IPS-NIHi11 (cell line): ENCODE data around the gene LATS1.
"Not testable (repeated sequence)": the region's sequence is repeated elsewhere in the genome, so short reads cannot be mapped to it uniquely, and the experiment has no call there.

Experiments
- DNase-seq: peaks from one replicate; pipeline ENCODE4 v3.0.0; 2012; ENCODE audit warnings: mixed read lengths, low spot score

The LATS1 gene

DNA sequence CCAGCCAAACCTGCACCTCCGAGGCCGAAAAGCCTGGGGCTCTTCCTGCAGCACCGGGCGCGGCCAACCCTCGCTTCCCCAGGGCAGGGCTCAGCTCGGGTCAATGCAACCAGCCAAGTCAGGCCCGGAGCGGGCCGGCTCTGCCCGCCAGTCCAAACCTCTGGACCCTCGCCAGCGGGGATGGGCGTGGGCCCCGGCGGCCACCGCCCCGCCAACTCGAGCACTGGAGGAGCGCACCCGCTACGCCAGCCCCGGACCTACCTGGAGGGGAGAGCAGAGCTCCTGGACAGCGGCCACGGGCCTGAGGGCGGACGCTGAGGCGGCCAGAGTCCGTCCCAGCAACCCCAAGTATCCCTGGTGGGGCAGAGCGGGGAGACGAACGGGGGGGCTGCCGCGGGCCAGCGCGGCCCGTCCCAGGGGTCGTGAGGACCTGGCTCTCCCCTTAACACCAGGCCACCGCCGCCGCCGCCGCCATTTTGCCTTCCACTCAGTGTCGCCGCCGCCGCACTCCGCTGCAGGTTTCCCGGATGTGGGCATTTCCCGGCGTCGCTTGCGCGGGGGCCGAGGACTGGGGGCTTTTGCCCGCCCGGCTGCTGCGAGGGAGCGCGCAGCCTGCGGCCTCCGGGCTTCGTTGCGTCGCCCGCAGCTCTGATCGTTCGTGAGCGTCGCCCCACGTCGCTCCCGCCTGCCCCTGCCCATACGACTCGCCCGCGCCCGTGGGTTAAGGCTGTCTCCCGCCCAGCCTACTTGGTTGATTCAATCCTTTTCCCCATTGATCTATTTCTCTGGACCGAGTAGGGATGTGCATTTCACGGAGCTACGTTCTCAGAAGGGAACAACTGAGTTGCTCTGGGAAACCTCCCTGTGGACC, at the start of gene LATS1:
Gene LATS1, minus strand, starts transcription at position 514 of the 871 bp plus-strand sequence. CDS start 15,975 bp downstream, outside the sequence.
- DNase-seq, result peak; percentile 91

DNA sequence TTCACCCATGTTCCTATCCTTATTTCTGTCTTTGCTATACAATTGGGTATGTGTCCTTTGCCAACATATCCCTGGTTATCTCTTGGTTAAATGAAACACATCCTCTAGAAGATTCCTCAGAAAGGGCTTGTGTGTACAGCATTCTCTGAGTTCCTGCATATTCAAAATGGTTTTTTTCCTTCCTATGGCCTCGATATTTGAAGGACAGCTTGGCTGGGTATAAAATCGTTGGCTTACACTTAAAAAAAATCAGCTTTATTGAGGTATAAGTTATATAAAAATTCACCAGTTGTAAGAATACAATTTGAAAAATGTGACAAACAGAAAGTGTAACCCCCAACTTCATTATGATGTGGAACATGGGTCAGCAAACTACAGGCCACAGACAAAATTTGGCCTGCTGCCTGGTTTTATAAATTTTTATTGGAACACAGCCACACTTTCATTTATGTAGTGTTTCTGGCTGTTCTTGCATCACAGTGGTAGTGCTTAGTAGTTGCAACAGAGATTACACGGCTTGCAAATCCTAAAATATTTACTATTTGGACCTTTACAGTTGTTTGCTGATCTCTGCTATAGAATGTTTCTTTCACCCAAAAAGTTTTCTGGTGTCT, 48.4 kb upstream of the LATS1 start:
- no peak for DNase-seq

DNA sequence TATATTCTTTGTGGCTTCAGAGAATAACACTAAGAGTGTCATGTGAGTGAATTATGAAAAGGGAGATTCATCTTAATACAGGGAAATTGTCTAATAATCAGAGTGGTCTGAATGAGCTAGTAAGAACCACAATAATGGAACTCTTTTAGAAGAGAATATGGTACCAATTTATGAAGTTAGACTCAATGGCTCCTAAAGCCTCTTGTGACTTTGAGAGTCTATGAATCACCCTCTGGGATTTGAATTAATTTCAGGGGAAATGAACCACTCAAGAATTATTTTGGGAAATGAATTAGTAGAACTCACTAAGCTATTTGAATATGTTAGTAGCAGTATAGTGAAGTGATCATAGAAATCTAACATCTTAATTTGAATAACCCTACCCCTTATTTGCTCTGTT, 46.0 kb upstream of the LATS1 start:
- no peak for DNase-seq

DNA sequence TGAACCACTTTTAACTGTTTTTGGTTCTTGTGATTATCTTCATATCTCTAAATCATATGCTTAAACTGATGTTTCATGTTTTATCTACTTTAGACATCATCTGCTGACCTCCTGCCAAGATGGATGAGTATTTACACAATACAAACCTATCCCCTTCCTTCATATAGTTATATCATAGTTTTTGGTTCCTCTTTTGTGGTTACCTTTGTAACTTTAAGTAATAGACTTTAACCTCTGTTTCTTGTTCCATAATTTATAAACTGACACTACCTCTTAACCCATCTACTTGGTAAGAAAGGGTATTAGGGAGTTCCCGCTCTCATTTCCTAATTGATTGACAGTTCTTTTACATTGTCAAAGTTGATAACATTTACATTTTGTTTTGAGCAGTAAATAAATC, 43.5 kb upstream of the LATS1 start:
- DNase-seq, result no peak

DNA sequence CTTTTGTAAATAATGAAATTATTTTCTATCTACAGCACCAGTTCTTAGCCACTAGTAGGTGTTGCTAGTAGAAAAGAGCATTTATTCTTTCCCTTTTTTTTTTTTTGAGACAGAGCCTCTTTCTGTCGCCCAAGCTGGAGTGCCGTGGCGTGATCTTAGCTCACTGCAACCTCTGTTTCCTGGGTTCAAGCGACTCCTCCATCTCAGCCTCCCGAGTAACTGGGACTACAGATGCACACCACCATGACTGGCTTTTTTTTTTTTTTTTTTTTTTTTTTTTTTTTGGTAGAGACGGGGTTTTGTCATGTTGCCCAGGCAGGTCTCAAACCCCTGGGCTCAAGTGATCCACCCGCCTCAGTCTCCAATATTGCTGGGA, 38.3 kb upstream of the LATS1 start:
- no peak for DNase-seq

DNA sequence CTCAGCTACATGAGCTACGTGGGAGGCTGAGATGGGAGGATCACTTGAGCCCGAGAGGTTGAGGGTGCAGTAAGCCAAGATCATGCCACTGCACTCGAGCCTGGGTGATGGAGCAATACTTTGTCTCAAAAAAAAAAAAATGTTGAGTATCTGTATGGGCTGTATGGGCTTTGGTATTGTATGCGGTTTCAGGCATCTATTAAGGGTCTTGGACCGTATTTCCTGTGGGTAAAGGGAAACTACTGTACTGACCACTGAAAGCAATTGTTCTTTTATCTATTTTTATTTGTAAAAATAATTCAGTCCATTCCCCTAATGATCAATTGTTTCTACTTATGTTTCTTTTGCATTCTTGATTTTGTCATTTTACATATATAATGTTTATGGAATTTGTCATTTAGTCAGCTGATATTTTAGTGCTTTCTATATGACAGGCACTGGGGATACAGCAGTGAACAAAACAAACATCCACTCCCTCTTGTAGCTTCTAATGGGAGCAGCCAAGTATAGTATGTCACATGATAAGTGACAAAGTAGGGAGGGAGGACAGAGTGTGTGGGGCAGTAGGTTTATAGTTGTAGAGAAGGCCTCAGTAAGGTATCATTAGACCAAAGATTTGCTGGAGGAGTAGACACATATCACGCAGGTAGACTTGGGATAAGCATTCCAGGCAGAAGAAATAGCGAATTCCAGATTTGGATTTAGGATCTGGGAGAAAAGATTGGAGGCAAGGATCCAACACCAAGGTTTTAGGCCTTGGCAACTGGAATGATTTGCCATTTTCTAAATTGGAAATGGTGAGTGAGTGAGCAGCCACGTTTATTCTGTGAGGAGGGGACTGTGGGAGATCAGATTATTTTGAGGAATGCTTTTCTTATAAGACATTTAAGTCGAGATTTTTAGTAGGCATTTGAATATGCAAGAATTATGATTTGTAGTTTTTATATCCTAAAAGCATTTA, 37.7 kb upstream of the LATS1 start:
- DNase-seq, result no peak

DNA sequence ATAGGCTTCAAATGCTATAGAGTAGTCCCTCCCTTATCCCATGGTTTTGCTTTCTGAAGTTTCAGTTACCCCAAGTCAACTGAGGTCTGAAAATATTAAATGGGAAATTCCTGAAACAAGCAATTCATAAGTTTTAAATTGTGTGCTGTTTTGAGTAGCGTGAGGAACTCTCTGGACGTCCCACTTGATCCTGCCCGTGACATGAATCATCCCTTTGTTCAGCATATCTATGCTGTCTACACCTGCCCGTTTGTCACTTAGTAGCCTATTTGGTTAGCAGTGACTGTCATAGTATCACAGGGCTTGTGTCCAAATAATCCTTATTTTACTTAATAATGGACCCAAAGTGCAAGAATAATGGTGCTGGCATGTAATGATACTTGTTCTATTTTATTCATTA, 36.6 kb upstream of the LATS1 start:
- DNase-seq, result no peak

DNA sequence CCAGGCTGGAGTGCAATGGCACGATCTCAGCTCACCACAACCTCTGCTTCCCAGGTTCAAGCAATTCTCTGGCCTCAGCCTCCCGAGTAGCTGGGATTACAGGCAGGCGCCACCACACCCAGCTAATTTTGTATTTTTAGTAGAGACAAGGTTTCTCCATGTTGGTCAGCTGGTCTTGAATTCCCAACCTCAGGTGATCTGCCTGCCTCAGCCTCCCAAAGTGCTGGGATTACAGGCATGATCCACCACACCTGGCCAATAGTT, 35.4 kb upstream of the LATS1 start:
- not testable (repeated sequence) for DNase-seq

DNA sequence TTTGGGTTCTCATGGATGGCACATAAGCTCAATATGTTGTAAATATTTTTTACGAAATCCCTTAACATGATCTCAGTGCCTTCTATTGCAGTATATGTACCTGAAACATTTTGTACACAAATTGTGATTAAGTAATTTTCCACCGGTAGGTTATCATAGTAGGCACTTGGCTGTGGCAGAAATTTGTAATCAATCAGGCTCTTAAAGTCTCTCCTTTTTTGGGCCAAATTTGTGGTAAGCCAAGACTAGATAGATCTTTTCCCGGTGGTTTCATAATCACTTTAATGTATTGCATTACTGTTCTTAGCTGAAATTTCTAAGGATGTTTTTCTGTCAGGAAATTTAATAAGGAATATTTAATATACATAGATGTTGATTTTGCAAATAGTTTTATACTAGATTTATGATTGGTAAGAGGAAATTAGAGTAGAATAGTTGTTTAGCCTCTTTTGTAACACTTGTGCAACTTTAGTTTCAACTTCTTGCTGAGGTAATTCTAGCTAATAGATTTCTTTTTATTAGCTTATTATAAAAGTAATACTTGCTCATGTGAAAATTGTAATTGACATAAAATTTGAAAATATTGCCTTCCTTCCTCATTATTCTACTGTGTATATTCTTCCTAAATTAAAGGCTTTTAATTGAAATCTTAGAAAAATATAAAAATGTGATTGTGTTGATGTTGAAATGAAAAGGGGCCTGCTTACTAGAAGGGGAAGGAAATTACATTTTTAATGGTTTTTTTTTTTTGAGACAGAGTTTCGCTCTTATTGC, 34.9 kb upstream of the LATS1 start:
- DNase-seq, result no peak

DNA sequence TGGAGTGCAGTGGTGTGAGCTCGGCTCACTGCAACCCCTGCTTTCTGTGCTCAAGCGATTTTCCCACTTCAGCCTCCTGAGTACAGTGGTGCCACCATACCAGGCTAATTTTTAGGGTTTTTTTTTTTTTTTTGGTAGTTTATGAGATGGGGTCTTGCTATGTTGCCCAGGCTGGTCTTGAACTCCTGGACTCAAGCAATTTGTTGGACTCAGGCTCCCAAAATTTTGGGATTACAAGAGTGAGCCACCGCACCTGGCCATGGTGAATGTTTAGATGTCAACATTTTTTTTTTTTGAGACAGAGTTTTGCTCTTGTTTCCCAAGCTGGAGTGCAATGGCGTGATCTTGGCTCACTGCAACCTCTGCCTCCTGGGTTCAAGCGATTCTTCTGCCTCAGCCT, 34.0 kb upstream of the LATS1 start:
- not testable (repeated sequence) for DNase-seq

DNA sequence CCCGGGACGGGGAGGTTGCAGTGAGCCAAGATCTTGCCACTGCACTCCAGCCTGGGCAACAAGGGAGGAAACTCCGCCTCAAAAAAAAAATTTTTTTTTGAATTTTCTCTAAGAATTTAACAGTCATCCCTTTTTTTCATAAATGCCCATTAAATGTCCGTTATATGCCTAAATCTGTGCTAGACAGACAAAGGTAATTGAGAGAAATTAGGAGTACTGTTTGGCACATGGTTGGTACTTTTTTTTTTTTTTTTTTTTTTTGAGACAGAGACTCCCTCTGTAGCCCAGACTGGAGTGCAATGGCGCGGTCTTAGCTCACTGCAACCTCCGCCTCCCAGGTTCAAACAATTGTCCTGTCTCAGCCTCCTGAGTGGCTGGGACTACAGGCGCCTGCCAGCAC, 33.3 kb upstream of the LATS1 start:
- no peak for DNase-seq

DNA sequence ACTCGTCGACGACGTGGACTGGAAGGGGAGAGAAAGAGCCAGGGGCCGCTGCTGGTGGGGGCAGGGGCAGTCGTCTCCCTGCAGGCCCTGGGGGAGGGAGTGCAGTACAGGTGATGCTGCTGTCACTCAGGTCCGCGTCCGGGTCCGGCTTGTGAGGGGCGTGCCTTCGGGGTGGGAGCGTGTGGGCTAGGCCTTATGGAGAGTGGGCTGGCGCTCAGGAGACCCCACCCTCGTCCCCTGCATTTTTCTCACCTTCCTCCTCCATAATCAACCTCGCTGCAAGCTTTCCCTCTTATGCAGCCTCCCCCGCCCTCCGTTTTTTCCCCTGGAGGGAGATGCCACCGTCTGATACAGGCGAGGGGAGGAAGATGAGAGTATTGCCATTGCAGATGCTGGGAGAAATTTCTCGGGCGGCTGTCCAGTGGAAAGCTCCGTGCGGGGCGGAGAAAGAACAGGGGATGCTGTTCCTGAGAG, 32.3 kb upstream of the LATS1 start:
- DNase-seq, result peak; percentile 73

DNA sequence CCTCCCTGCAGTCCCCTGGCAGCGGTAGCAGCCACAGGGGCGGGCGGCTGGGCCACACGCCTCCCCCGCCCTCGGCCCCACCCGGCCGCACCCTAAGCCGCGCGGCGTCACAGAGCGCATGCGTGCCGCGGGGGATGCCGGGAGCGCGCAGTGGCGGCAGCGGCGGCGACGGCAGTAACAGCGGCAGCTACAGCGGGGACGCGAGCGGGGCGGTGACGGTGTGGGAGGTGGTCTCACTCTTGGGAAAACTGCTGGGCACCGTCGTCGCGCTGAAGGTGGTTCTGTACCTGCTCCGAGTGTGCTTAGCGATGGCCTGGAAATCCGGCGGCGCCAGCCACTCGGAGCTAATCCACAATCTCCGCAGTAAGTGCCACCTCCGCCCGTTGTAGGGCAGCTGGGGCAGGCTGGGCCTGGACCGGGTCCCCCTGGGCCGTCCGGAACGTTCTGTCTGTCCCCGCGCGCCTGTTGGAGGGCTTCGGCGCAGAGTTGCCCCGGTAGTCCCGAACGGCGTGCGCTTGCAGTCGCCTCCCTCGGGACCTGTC, 31.8 kb upstream of the LATS1 start, which contains the start of gene PCMT1:
Gene PCMT1, plus strand, starts transcription at position 148 of the 542 bp plus-strand sequence. Its CDS starts 161 bp downstream, at position 309.
- DNase-seq, result peak; percentile 94

DNA sequence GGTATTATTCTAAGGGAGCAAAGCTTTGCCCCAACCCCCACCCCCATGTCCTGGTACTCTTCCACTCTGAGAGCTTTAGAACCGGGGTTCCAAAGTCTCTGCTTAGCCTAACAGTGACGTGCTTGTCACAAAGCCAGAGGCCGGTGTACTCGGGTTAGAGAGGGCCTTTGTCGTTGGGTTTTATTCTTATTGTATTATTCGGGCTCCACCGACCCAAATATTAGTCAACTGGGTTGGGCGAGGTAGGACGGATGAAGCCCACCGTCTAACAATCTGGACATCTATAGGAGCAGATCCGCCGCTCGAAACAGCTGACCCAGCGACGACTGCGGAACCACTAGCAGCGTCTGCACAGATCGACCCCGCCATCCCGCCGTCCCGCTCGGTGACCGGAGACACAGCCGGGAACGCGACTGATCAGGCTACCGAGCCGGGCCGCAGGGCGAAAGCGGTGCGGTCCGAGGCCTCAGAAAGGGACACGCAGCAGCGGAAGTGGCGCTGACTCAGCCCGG, 31.2 kb upstream of the LATS1 start:
- not testable (repeated sequence) for DNase-seq

DNA sequence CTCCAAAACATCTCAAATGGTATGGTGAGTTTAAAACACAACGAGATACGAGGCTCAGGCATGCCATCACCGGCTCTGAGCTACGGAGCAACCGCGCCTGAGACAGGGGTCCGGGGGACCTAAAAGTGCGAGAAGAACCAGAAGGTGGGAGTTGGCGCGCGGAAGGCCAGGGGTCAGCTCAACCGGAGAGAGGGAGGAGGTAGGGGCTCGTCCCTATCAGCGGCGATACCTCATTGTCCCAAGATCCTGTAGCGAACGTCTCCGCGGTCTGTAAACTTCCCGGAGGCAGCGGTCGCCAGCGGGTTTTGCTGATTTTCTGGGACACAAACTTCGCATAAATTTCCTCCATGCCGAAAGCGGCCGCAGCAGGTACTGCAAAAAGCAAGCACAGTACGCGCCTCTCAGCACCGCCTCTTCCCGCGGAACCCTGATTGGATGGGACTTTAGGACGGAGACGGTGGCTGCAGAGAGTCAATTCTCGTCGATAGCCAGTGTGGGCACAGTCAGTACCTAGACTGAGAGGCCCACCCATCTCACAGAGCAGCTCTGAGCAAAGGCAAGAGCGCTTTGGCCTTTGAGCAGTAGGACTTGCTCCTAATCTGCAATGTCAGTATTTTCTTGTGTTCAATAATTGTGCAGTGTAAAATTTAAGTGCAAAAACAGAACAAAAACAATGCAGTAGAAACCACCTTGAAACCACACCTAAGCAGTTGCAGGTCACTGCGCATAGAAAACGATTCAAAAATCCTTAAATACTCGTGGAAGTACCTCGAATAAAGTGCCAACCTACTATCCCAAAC, 28.4 kb upstream of the LATS1 start, which contains the start of gene NUP43:
Gene NUP43, minus strand, starts transcription at position 383 of the 800 bp plus-strand sequence. Its CDS starts 34 bp downstream, at position 349.
- peak; percentile 92 for DNase-seq

DNA sequence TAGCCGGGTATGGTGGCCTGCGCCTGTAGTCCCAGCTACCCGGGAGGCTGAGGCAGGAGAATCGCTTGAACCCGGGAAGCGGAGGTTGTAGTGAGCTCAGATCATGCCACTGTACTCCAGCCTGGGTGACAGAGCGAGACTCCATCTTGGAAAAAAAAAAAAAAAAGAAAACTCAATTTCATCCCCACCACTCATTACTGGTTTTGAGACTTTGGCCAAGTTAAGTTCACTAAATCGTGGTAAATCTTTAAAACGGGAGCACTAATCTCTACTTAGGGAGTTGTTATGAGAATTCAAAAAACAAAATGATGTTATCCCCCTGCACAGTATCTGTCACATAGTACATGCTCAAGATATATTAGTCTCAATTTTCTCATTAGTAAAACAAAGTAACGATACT, 27.4 kb upstream of the LATS1 start:
- not testable (repeated sequence) for DNase-seq

DNA sequence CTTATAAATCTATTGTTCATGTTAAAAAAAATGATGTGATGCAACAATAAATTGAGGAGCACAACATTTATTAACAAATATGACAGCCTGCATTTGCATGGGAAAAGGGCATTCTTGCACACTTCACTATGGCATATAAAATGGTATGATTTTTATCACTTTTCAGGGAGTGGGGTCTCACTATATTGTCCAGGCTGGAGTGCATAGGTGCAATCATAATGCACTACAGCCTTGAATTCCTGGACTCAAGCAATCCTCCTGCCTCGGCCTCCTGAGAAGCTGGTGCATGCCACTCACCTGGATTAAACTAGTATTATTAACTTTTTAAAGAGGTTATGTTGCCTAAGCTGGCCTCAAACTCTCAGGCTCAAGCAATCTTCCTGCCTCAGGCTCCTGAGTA, 17.0 kb upstream of the LATS1 start:
- no peak for DNase-seq

DNA sequence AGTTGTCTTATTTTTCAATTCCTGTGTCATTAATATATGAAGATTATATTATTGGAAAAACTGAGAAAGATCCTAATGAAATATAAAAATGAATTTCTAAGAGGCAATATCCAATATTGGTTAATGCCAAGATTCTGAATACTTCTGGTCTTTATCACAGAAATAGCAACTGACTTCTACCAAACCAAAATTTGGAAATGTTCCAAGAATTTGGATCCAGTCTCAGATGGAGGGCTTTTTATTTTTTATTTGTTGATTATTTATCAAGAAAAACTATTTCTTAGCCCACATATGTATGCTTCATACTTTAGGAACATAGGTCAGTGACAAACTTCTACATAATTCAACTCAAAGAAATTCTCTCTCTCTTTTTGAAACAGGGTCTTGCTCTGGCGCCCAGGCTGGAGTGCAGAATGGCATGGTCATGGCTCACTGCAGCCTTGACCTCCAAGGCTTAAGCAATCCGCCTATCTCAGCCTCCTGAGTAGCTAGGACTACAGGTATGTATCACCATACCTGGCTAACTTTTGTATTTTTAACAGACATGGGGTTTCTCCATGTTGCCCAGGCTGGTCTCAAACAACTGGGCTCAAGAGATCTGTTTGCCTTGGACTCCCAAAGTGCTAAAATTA, 15.3 kb upstream of the LATS1 start:
- DNase-seq, result no peak

DNA sequence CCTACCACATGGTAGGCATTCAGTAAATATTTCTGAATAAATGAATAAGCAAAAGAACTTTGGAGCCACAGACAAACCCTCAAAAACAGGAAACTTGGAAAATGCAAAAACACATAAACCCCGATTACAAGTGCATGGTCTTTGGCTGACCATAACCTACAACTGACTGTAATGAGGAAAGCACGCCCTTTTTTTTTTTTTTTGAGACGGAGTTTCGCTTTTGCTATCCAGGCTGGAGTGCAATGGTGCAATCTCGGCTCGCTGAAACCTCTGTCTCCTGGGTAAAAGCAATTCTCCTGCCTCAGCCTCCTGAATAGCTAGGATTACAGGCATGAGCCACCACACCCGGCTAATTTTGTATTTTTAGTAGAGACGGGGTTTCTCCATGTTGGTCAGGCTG, 11.9 kb upstream of the LATS1 start:
- no peak for DNase-seq
